Smooth muscle cell (in vitro differentiated cells): ENCODE data around the gene INPP5B. TPM values are rescaled to one million over a fixed set of nuclear protein-coding genes. Genes with fewer than 3 reads are reported as not detected.

Source experiments
- DNase-seq: peaks from one replicate; lab custom pipeline; 2025; ENCODE audit not compliant: unreplicated experiment; lab: John Stamatoyannopoulos, UW
- H2AFZ ChIP-seq: fragments of 200-600 bp; sonication (generic); 2 replicates; pipeline ENCODE4 v1.6.0; 2016; ENCODE audit warnings: antibody characterized with exemption, low read depth, mild to moderate bottlenecking
- H3F3A ChIP-seq: fragments of 200-600 bp; sonication (generic); 2 replicates; pipeline ENCODE4 v1.6.0; 2017; ENCODE audit warnings: antibody characterized with exemption, low read depth
- H3K27ac ChIP-seq: fragments of 200-600 bp; sonication (generic); 2 replicates; pipeline ENCODE4 v1.5.1; 2016; ENCODE audit warnings: low read depth, mild to moderate bottlenecking
- H3K27me3 ChIP-seq: fragments of 200-600 bp; sonication (generic); 2 replicates; pipeline ENCODE4 v1.6.1; 2016; ENCODE audit warnings: low read depth, mild to moderate bottlenecking
- H3K36me3 ChIP-seq: fragments of 200-600 bp; sonication (generic); 2 replicates; pipeline ENCODE4 v1.5.1; 2016; ENCODE audit warnings: low read depth
- H3K4me1 ChIP-seq: fragments of 200-600 bp; sonication (generic); 2 replicates; pipeline ENCODE4 v1.5.1; 2016; ENCODE audit warnings: low read depth
- H3K4me2 ChIP-seq: fragments of 200-600 bp; sonication (generic); 2 replicates; pipeline ENCODE4 v1.6.0; 2016; ENCODE audit warnings: mild to moderate bottlenecking
- H3K4me3 ChIP-seq: fragments of 200-600 bp; sonication (generic); 2 replicates; pipeline ENCODE4 v1.5.1; 2016; ENCODE audit warnings: mild to moderate bottlenecking
- H3K79me2 ChIP-seq: fragments of 200-600 bp; sonication (generic); 2 replicates; pipeline ENCODE4 v1.6.0; 2016; ENCODE audit warnings: low read depth, mild to moderate bottlenecking
- H3K9ac ChIP-seq: fragments of 200-600 bp; sonication (generic); 2 replicates; pipeline ENCODE4 v1.6.0; 2016; ENCODE audit warnings: low read depth
- H3K9me3 ChIP-seq: fragments of 200-600 bp; sonication (generic); replicated peaks from 2 replicates; pipeline ENCODE4 v1.5.1; 2016; ENCODE audit warnings: low read depth
- H4K20me1 ChIP-seq: fragments of 200-600 bp; sonication (generic); 2 replicates; pipeline ENCODE4 v1.6.0; 2016; ENCODE audit warnings: low read depth
- WGBS: methylation state at CpG from one replicate; pipeline ENCODE4 v1.1.7; 2016; ENCODE audit warnings: low lambda C conversion rate; 5-methylcytosine and 5-hydroxymethylcytosine counted together
- polyA plus RNA-seq: library from polyadenylated mRNA; unstranded; fragments of >200 nt; fragmentation: Nextera tagmentation; extraction: Ambion mirVana; gene quantifications from 2 replicates; pipeline ENCODE4 v1.2.1, GENCODE V29; 2016
- total RNA-seq: library from RNA; depleted of rRNA; stranded (reverse); fragments of >200 nt; gene quantifications from 2 replicates; pipeline ENCODE4 v1.2.3, GENCODE V29; 2014
- TF ChIP-seq, protein P1 (sequence below): fragments of 200-600 bp; sonication (generic); IDR thresholded peaks from 2 replicates; pipeline ENCODE4 v1.5.1; 2017; ENCODE audit warnings: borderline replicate concordance, mild to moderate bottlenecking, antibody characterized with exemption; ENCODE audit not compliant: insufficient read depth, poor library complexity, severe bottlenecking

The INPP5B gene
- total and polyA plus RNA-seq, 2 experiments from 2014 or later = 6.7 to 11.0 TPM

DNA sequence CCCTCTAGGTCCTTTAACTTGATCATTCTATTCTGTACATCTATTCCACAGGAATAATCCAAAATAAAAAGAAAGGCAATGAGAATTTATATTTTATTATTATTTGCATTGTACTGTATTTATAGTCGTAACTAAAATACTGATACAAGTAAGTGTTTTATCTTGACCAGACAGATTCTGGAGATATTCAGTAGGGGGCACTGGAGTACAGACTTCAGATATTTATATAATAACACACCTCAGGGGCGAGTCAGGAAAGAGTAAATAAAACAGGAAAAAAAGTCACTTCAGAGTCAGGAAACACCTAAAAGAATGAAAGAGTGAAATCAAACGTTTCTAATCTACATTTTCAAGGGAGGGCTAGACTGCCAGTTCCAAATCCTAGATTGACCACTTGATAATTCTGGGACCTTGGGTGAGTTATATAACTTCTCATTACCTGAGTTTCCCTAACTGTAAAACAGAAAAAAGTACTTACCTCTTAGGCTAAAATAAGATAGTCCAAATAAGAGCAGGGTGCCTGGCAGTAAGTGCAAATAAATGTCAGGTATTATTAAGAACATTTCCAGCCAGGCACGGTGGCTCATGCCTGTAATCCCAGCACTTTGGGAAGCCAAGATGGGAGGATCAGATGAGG lies 56.4 kb downstream of the INPP5B start:
- H3K4me2 ChIP-seq = no peak overlapping the region
- 72% methylated on average over 4 of the region's 4 CpGs for WGBS
- no peak overlapping the region for H2AFZ ChIP-seq
- no peak overlapping the region for H3K27ac ChIP-seq
- no peaks in the 10 kb centered on the region for H3F3A ChIP-seq
- no peaks in the 10 kb centered on the region for H3K27me3 ChIP-seq
- TF ChIP-seq, protein P1, sequence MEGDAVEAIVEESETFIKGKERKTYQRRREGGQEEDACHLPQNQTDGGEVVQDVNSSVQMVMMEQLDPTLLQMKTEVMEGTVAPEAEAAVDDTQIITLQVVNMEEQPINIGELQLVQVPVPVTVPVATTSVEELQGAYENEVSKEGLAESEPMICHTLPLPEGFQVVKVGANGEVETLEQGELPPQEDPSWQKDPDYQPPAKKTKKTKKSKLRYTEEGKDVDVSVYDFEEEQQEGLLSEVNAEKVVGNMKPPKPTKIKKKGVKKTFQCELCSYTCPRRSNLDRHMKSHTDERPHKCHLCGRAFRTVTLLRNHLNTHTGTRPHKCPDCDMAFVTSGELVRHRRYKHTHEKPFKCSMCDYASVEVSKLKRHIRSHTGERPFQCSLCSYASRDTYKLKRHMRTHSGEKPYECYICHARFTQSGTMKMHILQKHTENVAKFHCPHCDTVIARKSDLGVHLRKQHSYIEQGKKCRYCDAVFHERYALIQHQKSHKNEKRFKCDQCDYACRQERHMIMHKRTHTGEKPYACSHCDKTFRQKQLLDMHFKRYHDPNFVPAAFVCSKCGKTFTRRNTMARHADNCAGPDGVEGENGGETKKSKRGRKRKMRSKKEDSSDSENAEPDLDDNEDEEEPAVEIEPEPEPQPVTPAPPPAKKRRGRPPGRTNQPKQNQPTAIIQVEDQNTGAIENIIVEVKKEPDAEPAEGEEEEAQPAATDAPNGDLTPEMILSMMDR = peak; percentile 29
- H3K79me2 ChIP-seq = no peaks in the 10 kb centered on the region
- no peaks in the 10 kb centered on the region for H3K4me1 ChIP-seq
- H3K36me3 ChIP-seq = peaks cover 29% of the 10 kb centered on the region
- no peaks in the 10 kb centered on the region for H3K9me3 ChIP-seq
- no peak overlapping the region for H3K9ac ChIP-seq
- no peaks in the 10 kb centered on the region for H4K20me1 ChIP-seq
- no peak for DNase-seq
- H3K4me3 ChIP-seq = no peak overlapping the region

DNA sequence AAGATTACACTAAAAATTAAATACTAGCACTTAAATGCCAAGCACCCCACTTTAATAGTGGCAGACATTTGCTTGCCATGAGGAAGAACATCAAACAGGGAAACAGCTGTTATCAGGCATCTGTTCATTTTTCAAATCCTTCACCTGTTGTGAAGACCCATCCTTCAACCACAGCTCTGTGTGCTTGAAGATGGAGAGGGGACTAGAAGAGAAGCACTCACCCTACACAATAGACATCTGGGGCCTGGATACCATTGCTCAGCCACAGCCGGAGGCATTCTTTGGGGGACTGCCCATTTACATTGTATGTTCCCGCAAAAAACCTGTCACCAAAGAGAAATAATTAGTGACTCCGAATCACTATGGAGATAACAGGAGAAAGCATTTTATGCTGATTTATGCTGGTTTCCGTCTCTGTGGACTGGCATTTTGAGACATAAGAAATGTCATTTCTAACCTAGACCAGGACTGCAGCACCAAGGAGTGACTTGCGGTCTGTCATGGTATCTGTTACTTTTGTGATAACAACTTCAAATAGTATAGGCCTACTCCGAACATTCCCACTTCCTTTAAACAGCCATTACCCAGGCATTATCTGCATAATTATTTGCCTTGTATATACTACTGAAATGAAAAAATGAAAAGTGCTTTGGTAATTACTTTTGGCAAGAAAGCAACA lies 58.7 kb downstream of the INPP5B start:
- 91% methylated on average over 6 of the region's 6 CpGs for WGBS
- Histone ChIP-seq H3K4me1 (no peaks in the 10 kb centered on the region), H3K27me3 (no peaks in the 10 kb centered on the region), H3K4me2 (no peak overlapping the region), H3K9ac (no peak overlapping the region), H3K27ac (no peak overlapping the region), H3K79me2 (no peaks in the 10 kb centered on the region), H2AFZ (no peak overlapping the region), H3K36me3 (peaks cover 33% of the 10 kb centered on the region), H3F3A (no peaks in the 10 kb centered on the region), H3K4me3 (no peak overlapping the region), H4K20me1 (no peaks in the 10 kb centered on the region), H3K9me3 (no peaks in the 10 kb centered on the region)
- no peak for DNase-seq
- TF ChIP-seq, protein P1 = no peak

DNA sequence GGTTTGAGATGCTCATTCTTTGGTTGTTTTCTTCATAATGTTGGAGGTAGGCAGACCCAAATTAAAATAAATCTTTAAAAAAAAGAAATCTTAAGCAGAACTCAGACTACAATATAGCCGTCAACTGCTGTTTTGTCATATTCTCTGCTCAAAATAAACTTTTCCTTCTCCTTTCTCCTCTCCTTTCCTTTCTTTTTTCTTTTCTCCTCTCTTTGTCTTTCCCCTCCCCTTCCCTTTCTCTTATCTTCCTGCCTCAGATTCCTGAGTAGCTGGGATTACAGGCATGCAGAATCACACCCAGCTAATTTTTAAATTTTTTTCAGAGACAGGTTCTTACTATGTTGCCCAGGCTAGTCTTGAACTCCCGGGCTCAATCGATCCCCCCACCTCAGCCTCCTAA lies 62.7 kb downstream of the INPP5B start:
- Histone ChIP-seq H2AFZ (no peak overlapping the region), H3K79me2 (no peaks in the 10 kb centered on the region), H3K9ac (no peak overlapping the region), H3K36me3 (peaks cover 40% of the 10 kb centered on the region), H3F3A (no peaks in the 10 kb centered on the region), H3K9me3 (no peaks in the 10 kb centered on the region), H3K4me3 (no peak overlapping the region), H3K27me3 (no peaks in the 10 kb centered on the region), H3K27ac (no peak overlapping the region), H3K4me1 (no peaks in the 10 kb centered on the region), H3K4me2 (no peak overlapping the region), H4K20me1 (no peaks in the 10 kb centered on the region)
- TF ChIP-seq, protein P1 = no peak
- no peak for DNase-seq
- WGBS = 98% methylated on average over 3 of the region's 3 CpGs
